ENCODE measurements around the gene HDLBP.

DNA sequence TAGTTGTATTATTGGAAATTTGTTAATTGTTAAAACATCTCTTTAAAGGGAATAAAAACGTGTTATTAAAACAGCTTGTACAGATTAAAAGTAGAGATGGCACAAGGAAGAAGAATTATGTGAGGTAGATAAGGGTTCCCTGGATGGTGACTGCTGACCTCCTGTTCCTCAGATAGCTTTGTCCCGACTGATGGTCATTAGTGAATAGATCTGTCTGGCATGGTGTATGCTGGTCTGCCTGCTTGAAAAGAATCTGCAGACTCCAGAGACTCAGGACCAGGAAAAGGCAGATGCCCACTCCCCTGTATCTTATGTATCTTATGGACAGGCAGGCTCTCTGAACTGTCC lies 35.0 kb upstream of the HDLBP start:
- TF ChIP-seq, protein P1, sequence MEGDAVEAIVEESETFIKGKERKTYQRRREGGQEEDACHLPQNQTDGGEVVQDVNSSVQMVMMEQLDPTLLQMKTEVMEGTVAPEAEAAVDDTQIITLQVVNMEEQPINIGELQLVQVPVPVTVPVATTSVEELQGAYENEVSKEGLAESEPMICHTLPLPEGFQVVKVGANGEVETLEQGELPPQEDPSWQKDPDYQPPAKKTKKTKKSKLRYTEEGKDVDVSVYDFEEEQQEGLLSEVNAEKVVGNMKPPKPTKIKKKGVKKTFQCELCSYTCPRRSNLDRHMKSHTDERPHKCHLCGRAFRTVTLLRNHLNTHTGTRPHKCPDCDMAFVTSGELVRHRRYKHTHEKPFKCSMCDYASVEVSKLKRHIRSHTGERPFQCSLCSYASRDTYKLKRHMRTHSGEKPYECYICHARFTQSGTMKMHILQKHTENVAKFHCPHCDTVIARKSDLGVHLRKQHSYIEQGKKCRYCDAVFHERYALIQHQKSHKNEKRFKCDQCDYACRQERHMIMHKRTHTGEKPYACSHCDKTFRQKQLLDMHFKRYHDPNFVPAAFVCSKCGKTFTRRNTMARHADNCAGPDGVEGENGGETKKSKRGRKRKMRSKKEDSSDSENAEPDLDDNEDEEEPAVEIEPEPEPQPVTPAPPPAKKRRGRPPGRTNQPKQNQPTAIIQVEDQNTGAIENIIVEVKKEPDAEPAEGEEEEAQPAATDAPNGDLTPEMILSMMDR (IDR thresholded peaks at IDR 0.05): no peak
- TF ChIP-seq POLR2A (IDR thresholded peaks at IDR 0.05): no peak

Data from tibial nerve (tissue), 3 donors.